Measurements from ENCODE around the gene LTO1. TPM values are rescaled to one million over a fixed set of nuclear protein-coding genes. Genes with fewer than 3 reads are reported as not detected.

LTO1 gene
- total and polyA plus RNA-seq, 10 of the 15 experiments (the other 5 are each of a cell fraction or from before 2014, with no cell fraction given), result 2.6 to 27.5 (median 14.4) TPM

DNA sequence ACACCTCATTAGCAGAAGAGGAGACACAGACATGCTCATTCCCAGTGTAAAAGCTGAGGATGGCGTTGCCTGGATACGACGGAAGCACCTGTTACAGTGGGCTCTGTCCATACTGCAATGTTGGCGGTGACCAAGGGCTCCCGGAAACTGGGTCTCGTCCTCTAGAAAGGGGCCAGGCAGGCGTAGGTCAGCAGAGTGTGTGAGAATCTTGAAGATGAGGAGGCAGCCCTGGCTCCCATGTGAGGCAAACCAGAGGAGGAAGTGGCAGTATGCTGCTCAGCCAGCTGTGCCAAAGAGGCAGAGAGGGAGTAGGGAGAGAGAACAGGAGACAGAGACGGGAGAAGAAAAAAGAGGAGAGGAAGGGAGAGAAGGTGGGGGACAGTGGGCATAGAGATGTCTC is 10.3 kb downstream of the LTO1 start:
- WGBS (ENCODE audit: insufficient coverage, insufficient replicate concordance, low lambda C conversion rate, missing lambda C conversion rate), result 91% methylated on average over 8 of the region's 8 CpGs
- in situ Hi-C loops (cut with MboI), result loop anchor here (10.0 kb wide), 1 partner anchor 560 kb away; no protein-coding TSS in a partner anchor
- CTCF ChIA-PET, result interaction anchor here (1.2 kb wide), 1 partner anchor 9 kb away, joined by 4 read pairs; no protein-coding TSS in a partner anchor

More for the DNA sequence above, 10.3 kb downstream of the LTO1 start:
- Histone ChIP-seq H3K9me3 (replicated peaks; ENCODE audit: control insufficient read depth, insufficient read depth, low read length) (no peaks in the 10 kb centered on the region), H3K36me3 (ENCODE audit: control insufficient read depth in 2 of 2, insufficient read depth in 2 of 2, low read length in 1 of 2) (peaks cover 0 to 13% of the 10 kb centered on the region in 2 experiments; a peak in 3 of 4 replicates), H3K27me3 (replicated peaks in 1 of 2; ENCODE audit: control insufficient read depth in 2 of 2, insufficient read depth in 2 of 2, low read length in 1 of 2) (no peaks in the 10 kb centered on the region), H3K4me3 (no peak overlapping the region), H4K20me1 (ENCODE audit: control insufficient read depth, insufficient read depth) (peaks cover 3% of the 10 kb centered on the region; the same call in 1 of the 2 replicates), H3K27ac (ENCODE audit: control insufficient read depth, insufficient read depth) (no peak overlapping the region), H3K79me2 (ENCODE audit: control insufficient read depth, insufficient read depth, low read length) (no peaks in the 10 kb centered on the region), H2AFZ (ENCODE audit: control insufficient read depth, low read depth, low read length) (no peak overlapping the region), H3K4me1 (ENCODE audit: control insufficient read depth, insufficient read depth, low read length) (no peaks in the 10 kb centered on the region), H3K9ac (ENCODE audit: control insufficient read depth, insufficient read depth, low read length) (no peak overlapping the region), H3K4me2 (ENCODE audit: control insufficient read depth, insufficient read depth) (no peak overlapping the region)
- ATAC-seq (no peak), DNase-seq (ENCODE audit: low read depth, low spot score) (no peak), FAIRE-seq (no peak)
- TF ChIP-seq SUPT20H (IDR thresholded peaks at IDR 0.05; ENCODE audit: borderline replicate concordance, control insufficient read depth, low read depth, low read length) (no peak), CBX5 (IDR thresholded peaks at IDR 0.05; ENCODE audit: low read depth) (no peak), MYB (IDR thresholded peaks at IDR 0.05; ENCODE audit: borderline replicate concordance, low read depth, low read length) (no peak), WRNIP1 (IDR thresholded peaks at IDR 0.05; ENCODE audit: borderline replicate concordance, low read depth, low read length) (no peak), SRF (IDR thresholded peaks at IDR 0.05; ENCODE audit: low read depth in 2 of 2, low read length in 2 of 2) (no peak), ELK1 (IDR thresholded peaks at IDR 0.05; ENCODE audit: low read depth, low read length) (no peak), MYC (IDR thresholded peaks at IDR 0.05; ENCODE audit: insufficient read depth, insufficient read length, insufficient replicate concordance, low read length, severe bottlenecking) (no peak), TCF12 (IDR thresholded peaks at IDR 0.05; ENCODE audit: low read depth, low read length) (no peak), JUNB (IDR thresholded peaks at IDR 0.05) (no peak), BMI1 (IDR thresholded peaks at IDR 0.05; ENCODE audit: borderline replicate concordance) (no peak), SMAD5 (IDR thresholded peaks at IDR 0.05; ENCODE audit: low read depth) (no peak), IRF3 (IDR thresholded peaks at IDR 0.05) (no peak), SMAD1 (IDR thresholded peaks at IDR 0.05; ENCODE audit: low read depth, partially characterized antibody) (no peak), RELA (IDR thresholded peaks at IDR 0.05; ENCODE audit: borderline replicate concordance, partially characterized antibody) (no peak), POLR2AphosphoS2 (IDR thresholded peaks at IDR 0.05; ENCODE audit: low read depth, low read length) (no peak)
- ChIA-PET RAD21 (ENCODE audit: unreplicated experiment) (no interaction called here), POLR2A (no interaction called here), SMC1A (ENCODE audit: uncharacterized antibody, unreplicated experiment) (no interaction called here)
- no TSS peak for BruUV-seq (replicated peaks)
- intact Hi-C loops (cut with micrococcal nuclease; ENCODE audit: unreplicated experiment), result no loop called here
